Parathyroid adenoma (tissue), 2 donors: ENCODE measurements around the gene ARHGEF10L.

Experiments used
- H2AFZ ChIP-seq: fragments of 300-600 bp; sonication (generic); one replicate; pipeline ENCODE4 v1.7.0; 2017; ENCODE audit warnings: antibody characterized with exemption, mild to moderate bottlenecking
- H3K27ac ChIP-seq: fragments of 300-600 bp; sonication (generic); one replicate; pipeline ENCODE4 v1.7.0; 2017
- H3K27me3 ChIP-seq: fragments of 300-600 bp; sonication (generic); one replicate; pipeline ENCODE4 v1.7.0; 2017; ENCODE audit warnings: low read length; ENCODE audit not compliant: control insufficient read depth, insufficient read depth
- H3K36me3 ChIP-seq: fragments of 300-600 bp; sonication (generic); one replicate; pipeline ENCODE4 v1.7.0; 2017; ENCODE audit warnings: low read length; ENCODE audit not compliant: control insufficient read depth, insufficient read depth
- H3K4me1 ChIP-seq: fragments of 300-600 bp; sonication (generic); one replicate; pipeline ENCODE4 v1.7.0; 2017; ENCODE audit warnings: control low read depth
- H3K4me2 ChIP-seq: fragments of 300-600 bp; sonication (generic); one replicate; pipeline ENCODE4 v1.7.0; 2017; ENCODE audit warnings: low read length
- H3K4me3 ChIP-seq: fragments of 300-600 bp; sonication (generic); one replicate; pipeline ENCODE4 v1.7.0; 2017; ENCODE audit warnings: low read depth, low read length
- H3K79me2 ChIP-seq: fragments of 300-600 bp; sonication (generic); one replicate; pipeline ENCODE4 v1.7.0; 2017; ENCODE audit warnings: control low read depth
- H3K9ac ChIP-seq: fragments of 300-600 bp; sonication (generic); one replicate; pipeline ENCODE4 v1.7.0; 2017; ENCODE audit warnings: mild to moderate bottlenecking
- H3K9me3 ChIP-seq: fragments of 300-600 bp; sonication (generic); one replicate; pipeline ENCODE4 v1.7.0; 2017; ENCODE audit warnings: low read length; ENCODE audit not compliant: control insufficient read depth
- CTCF ChIP-seq: fragments of 300-600 bp; sonication (generic); IDR thresholded peaks from one replicate; pipeline ENCODE4 v1.7.0; 2017; ENCODE audit warnings: antibody characterized with exemption, mild to moderate bottlenecking
- donor health status: primary hyperparathyroidism.

Gene ARHGEF10L

GRCh38 chr1:17569200-17570139 is 30.0 kb downstream of the ARHGEF10L start:
- Histone ChIP-seq H3K4me1 (peaks cover 10% of the 10 kb centered on the region), H3K79me2 (peaks cover 57% of the 10 kb centered on the region), H3K27ac (peak overlapping the region; percentile 73), H3K4me3 (no peak overlapping the region), H3K27me3 (no peaks in the 10 kb centered on the region), H3K9ac (no peak overlapping the region), H3K4me2 (no peak overlapping the region), H2AFZ (no peak overlapping the region), H3K36me3 (no peaks in the 10 kb centered on the region), H3K9me3 (no peaks in the 10 kb centered on the region)
- TF ChIP-seq CTCF: no peak

GRCh38 chr1:17570228-17570627 is 30.7 kb downstream of the ARHGEF10L start:
- Histone ChIP-seq H3K9me3 (no peaks in the 10 kb centered on the region), H3K4me2 (no peak overlapping the region), H3K27me3 (no peaks in the 10 kb centered on the region), H3K9ac (no peak overlapping the region), H3K4me1 (peaks cover 10% of the 10 kb centered on the region), H2AFZ (no peak overlapping the region), H3K27ac (peak overlapping the region; percentile 73), H3K4me3 (no peak overlapping the region), H3K36me3 (no peaks in the 10 kb centered on the region), H3K79me2 (peaks cover 59% of the 10 kb centered on the region)
- TF ChIP-seq CTCF: no peak

- peaks cover 5% of the 10 kb centered on the region for H3K4me1 ChIP-seq
- peaks cover 48% of the 10 kb centered on the region for H3K79me2 ChIP-seq
- H2AFZ ChIP-seq: no peak overlapping the region
- H3K9me3 ChIP-seq: no peaks in the 10 kb centered on the region
- H3K27ac ChIP-seq: no peak overlapping the region
- H3K27me3 ChIP-seq: no peaks in the 10 kb centered on the region
- no peak overlapping the region for H3K9ac ChIP-seq
- TF ChIP-seq CTCF: peak; percentile 7
- no peak overlapping the region for H3K4me2 ChIP-seq
- no peak overlapping the region for H3K4me3 ChIP-seq
- H3K36me3 ChIP-seq: no peaks in the 10 kb centered on the region
Observed at GRCh38 chr1:17572264-17572985, 32.9 kb downstream of the ARHGEF10L start.

- no peak overlapping the region for H3K4me2 ChIP-seq
- peaks cover 46% of the 10 kb centered on the region for H3K79me2 ChIP-seq
- TF ChIP-seq CTCF: no peak
- no peaks in the 10 kb centered on the region for H3K9me3 ChIP-seq
- H3K27me3 ChIP-seq: no peaks in the 10 kb centered on the region
- H2AFZ ChIP-seq: no peak overlapping the region
- H3K27ac ChIP-seq: no peak overlapping the region
- no peak overlapping the region for H3K4me3 ChIP-seq
- no peak overlapping the region for H3K9ac ChIP-seq
- no peaks in the 10 kb centered on the region for H3K36me3 ChIP-seq
- peaks cover 5% of the 10 kb centered on the region for H3K4me1 ChIP-seq
Observed at GRCh38 chr1:17573518-17574041, 34.1 kb downstream of the ARHGEF10L start.
